ENCODE results near the gene SLC44A1.

SLC44A1 gene

GRCh38 chr9:105484226-105484625 is 239.8 kb downstream of the SLC44A1 start:
- H3K4me3 ChIP-seq (replicated peaks; ENCODE audit: insufficient read depth, low read length): no peak overlapping the region
- no peaks in the 10 kb centered on the region for H3K27me3 ChIP-seq (ENCODE audit: insufficient read depth, poor library complexity, severe bottlenecking)
- no peak for TF ChIP-seq SPI1 (IDR thresholded peaks at IDR 0.05; ENCODE audit: borderline replicate concordance, low read depth)
- TF ChIP-seq POLR2AphosphoS5 (IDR thresholded peaks at IDR 0.05; ENCODE audit: low read depth): no peak
- no peak for TF ChIP-seq REST (IDR thresholded peaks at IDR 0.05; ENCODE audit: insufficient replicate concordance, low read depth)
- TF ChIP-seq CTCF (IDR thresholded peaks at IDR 0.05; ENCODE audit: insufficient read depth, low read length): no peak
- no peak for DNase-seq (ENCODE audit: low read depth in 1 of 2, low spot score in 1 of 2)
- H3K27ac ChIP-seq (replicated peaks): no peak overlapping the region

- TF ChIP-seq SPI1 (IDR thresholded peaks at IDR 0.05; ENCODE audit: borderline replicate concordance, low read depth) (no peak), POLR2AphosphoS5 (IDR thresholded peaks at IDR 0.05; ENCODE audit: low read depth) (no peak), CTCF (IDR thresholded peaks at IDR 0.05; ENCODE audit: insufficient read depth, low read length) (no peak), REST (IDR thresholded peaks at IDR 0.05; ENCODE audit: insufficient replicate concordance, low read depth) (no peak), GABPA (IDR thresholded peaks at IDR 0.05; ENCODE audit: low read depth) (no peak)
- Histone ChIP-seq H3K27me3 (ENCODE audit: insufficient read depth, poor library complexity, severe bottlenecking) (no peaks in the 10 kb centered on the region), H3K4me3 (replicated peaks; ENCODE audit: insufficient read depth, low read length) (no peak overlapping the region), H3K27ac (replicated peaks) (no peak overlapping the region)
- DNase-seq (ENCODE audit: low read depth in 1 of 2, low spot score in 1 of 2): no peak
Measured at GRCh38 chr9:105485131-105485530, 240.7 kb downstream of the SLC44A1 start.
